ENCODE data around the gene PTPRE.

PTPRE gene

GRCh38 chr10:128005858-128006257, 99.0 kb downstream of the PTPRE start:
- DNase-seq, result no peak

GRCh38 chr10:128007056-128007455, 100.2 kb downstream of the PTPRE start:
- no peak for DNase-seq

- DNase-seq, result no peak
Observed at GRCh38 chr10:128007971-128008370, 101.1 kb downstream of the PTPRE start.

- no peak for DNase-seq
Observed at GRCh38 chr10:128008521-128009250, 101.8 kb downstream of the PTPRE start.

GRCh38 chr10:128009372-128010126, 102.6 kb downstream of the PTPRE start:
- no peak for DNase-seq

- peak; percentile 8 to 55 for DNase-seq
Observed at GRCh38 chr10:128011059-128011979, 104.4 kb downstream of the PTPRE start.

GRCh38 chr10:128013626-128014025, 106.7 kb downstream of the PTPRE start:
- no peak for DNase-seq

- no peak for DNase-seq
Observed at GRCh38 chr10:128014236-128014635, 107.3 kb downstream of the PTPRE start.

- DNase-seq, result no peak
Observed at GRCh38 chr10:128016423-128017060, 109.6 kb downstream of the PTPRE start.

GRCh38 chr10:128017822-128018221, 110.9 kb downstream of the PTPRE start:
- no peak for DNase-seq

GRCh38 chr10:128018236-128018635, 111.3 kb downstream of the PTPRE start:
- DNase-seq, result no peak

- no peak for DNase-seq
Observed at GRCh38 chr10:128018691-128019090, 111.8 kb downstream of the PTPRE start.

GRCh38 chr10:128022261-128023196, 115.6 kb downstream of the PTPRE start:
- no peak for DNase-seq

GRCh38 chr10:128024426-128024825, 117.5 kb downstream of the PTPRE start:
- no peak for DNase-seq

GRCh38 chr10:128025437-128025836, 118.5 kb downstream of the PTPRE start:
- DNase-seq, result no peak

- DNase-seq, result no peak
Observed at GRCh38 chr10:128025951-128026350, 119.0 kb downstream of the PTPRE start.

- no peak for DNase-seq
Observed at GRCh38 chr10:128026615-128027300, 119.9 kb downstream of the PTPRE start.

- DNase-seq, result no peak
Observed at GRCh38 chr10:128027306-128027705, 120.4 kb downstream of the PTPRE start.

- DNase-seq, result no peak
Observed at GRCh38 chr10:128027822-128028507, 121.1 kb downstream of the PTPRE start.
